Suprapubic skin (tissue), 4 donors: ENCODE measurements around the gene PAFAH1B1. TPM values are rescaled to one million over a fixed set of nuclear protein-coding genes. Genes with fewer than 3 reads are reported as not detected.
"Not testable (repeated sequence)": the region's sequence is repeated elsewhere in the genome, so short reads cannot be mapped to it uniquely, and the experiment has no call there.

Source experiments
- DNase-seq, 2 donors: peaks; one replicate each; pipeline ENCODE4 v3.0.0-alpha.2; 2019; ENCODE audit warnings: low spot score in 2 of 2
- H3K27ac ChIP-seq: fragments of 200-600 bp; sonication (generic); one replicate; pipeline ENCODE4 v1.5.1; 2019
- H3K27me3 ChIP-seq: fragments of 200-600 bp; sonication (generic); one replicate; pipeline ENCODE4 v1.5.1; 2019
- H3K36me3 ChIP-seq: fragments of 200-600 bp; sonication (generic); one replicate; pipeline ENCODE4 v1.5.1; 2019
- H3K4me1 ChIP-seq: fragments of 200-600 bp; sonication (generic); one replicate; pipeline ENCODE4 v1.5.1; 2019
- H3K4me3 ChIP-seq: fragments of 200-600 bp; sonication (generic); one replicate; pipeline ENCODE4 v1.5.1; 2019; ENCODE audit warnings: mild to moderate bottlenecking
- H3K9me3 ChIP-seq: fragments of 200-600 bp; sonication (generic); one replicate; pipeline ENCODE4 v1.5.1; 2019
- EP300 ChIP-seq: sonication (generic); formaldehyde crosslinking; IDR thresholded peaks from one replicate; pipeline ENCODE4 v1.6.1; 2017; ENCODE audit warnings: antibody characterized with exemption
- POLR2A ChIP-seq, 2 donors: fragments of 450-650 bp; IDR thresholded peaks; one replicate each; pipeline ENCODE4 v1.6.1; 2017; ENCODE audit warnings: antibody characterized with exemption in 2 of 2, mild to moderate bottlenecking in 2 of 2, moderate library complexity in 2 of 2
- POLR2AphosphoS5 ChIP-seq, 3 donors: sonication (generic); formaldehyde crosslinking; IDR thresholded peaks; one replicate each; pipeline ENCODE4 v1.6.1; 2017; ENCODE audit warnings: antibody characterized with exemption in 3 of 3
- WGBS: methylation state at CpG from one replicate; pipeline ENCODE4 v1.1.5; 2018; 5-methylcytosine and 5-hydroxymethylcytosine counted together
- total RNA-seq, 4 donors: library from RNA; depleted of rRNA; stranded (reverse); fragments of >200 nt; gene quantifications; one replicate each; pipeline ENCODE4 v1.1.0, GENCODE V29; 2016
- TF ChIP-seq, protein P1 (sequence below), 2 donors: fragments of 200-600 bp in 1 of 2; fragments of 450-650 bp in 1 of 2; sonication (generic) in 1 of 2; IDR thresholded peaks; one replicate each; pipeline ENCODE4 v1.5.1; 2016 to 2019; ENCODE audit warnings: antibody characterized with exemption in 2 of 2, mild to moderate bottlenecking in 1 of 2, moderate library complexity in 1 of 2

The PAFAH1B1 gene
- 100 to 1,000 TPM in 3 of 4 donors, 10 to 100 TPM in 1; 97.4 to 283 (median 125) TPM for total RNA-seq

DNA sequence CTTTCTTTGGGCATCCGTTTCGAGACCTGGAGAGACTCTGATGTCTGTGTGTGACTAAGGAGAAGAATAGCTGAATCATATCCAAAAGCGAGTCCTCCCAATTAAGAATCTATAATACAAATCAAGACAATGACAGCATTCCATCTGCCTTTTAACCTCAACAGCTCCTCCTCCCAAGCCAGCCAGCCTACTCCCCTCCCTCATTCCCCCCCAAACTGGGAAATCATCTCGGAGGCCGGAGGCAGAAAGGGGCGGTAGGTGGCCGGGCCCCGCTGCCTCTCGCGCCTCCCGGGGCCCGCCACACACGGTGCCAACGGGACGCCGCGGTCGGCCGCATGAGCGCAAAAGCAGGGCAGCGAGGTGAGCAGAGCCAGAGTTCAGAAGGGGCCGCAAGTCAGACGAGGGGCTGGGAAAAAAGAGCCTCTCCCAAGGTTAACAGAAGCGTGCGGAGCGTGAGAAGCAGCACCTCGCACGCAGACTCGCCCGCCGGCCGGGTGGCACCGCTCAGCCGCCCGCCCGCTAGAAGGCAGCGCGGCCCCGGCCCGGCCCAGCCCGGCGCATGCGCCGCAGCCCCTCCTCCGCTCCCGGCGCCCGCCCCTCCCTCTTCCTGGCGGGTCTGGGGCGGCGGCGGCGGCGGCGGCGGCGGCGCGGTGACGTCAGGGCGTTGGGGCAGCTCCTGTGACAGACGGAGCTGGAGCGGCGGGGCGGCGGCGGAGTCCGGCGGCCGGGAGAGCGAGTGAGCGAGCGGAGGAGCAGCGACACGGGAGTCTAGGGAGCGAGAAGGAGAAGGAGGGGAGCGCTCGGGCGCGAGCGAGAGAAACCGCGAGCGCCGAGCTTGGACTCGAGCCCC, at the start of gene PAFAH1B1:
PAFAH1B1 (plus strand) TSS at position 684 of the 850 bp plus-strand sequence. CDS start 44,635 bp downstream, outside the sequence.
- WGBS: under 1% methylated on average over 40 of the region's 86 CpGs
- TF ChIP-seq POLR2A (IDR thresholded peaks at IDR 0.05) (peak; percentile 13 to 88), EP300 (no peak), POLR2AphosphoS5 (IDR thresholded peaks at IDR 0.05) (peak; percentile 10 to 19 (median 13))
- TF ChIP-seq, protein P1, sequence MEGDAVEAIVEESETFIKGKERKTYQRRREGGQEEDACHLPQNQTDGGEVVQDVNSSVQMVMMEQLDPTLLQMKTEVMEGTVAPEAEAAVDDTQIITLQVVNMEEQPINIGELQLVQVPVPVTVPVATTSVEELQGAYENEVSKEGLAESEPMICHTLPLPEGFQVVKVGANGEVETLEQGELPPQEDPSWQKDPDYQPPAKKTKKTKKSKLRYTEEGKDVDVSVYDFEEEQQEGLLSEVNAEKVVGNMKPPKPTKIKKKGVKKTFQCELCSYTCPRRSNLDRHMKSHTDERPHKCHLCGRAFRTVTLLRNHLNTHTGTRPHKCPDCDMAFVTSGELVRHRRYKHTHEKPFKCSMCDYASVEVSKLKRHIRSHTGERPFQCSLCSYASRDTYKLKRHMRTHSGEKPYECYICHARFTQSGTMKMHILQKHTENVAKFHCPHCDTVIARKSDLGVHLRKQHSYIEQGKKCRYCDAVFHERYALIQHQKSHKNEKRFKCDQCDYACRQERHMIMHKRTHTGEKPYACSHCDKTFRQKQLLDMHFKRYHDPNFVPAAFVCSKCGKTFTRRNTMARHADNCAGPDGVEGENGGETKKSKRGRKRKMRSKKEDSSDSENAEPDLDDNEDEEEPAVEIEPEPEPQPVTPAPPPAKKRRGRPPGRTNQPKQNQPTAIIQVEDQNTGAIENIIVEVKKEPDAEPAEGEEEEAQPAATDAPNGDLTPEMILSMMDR (IDR thresholded peaks at IDR 0.05): peak in 1 of 2 donors; percentile 7

DNA sequence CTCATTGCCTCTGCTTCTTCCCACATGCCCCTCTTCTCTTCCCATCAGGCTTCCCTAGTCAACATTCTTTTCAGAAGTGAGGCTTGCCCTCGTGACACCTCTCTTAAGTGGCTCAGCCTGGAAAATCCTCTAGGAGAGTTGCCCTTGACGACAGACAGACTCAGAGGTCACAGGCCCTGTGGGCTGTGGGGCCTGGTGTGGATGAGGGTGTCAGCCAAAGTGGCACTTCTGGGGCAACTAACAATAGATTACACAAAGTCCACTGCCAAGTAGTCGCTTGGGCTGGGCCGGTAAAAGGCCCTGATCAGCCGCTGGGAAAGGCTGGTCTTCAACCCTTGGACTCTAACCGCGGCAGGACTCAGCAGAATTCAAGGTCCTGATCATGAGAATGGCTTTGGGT, 48.1 kb upstream of the PAFAH1B1 start:
- H3K27ac ChIP-seq: no peak overlapping the region

More for the DNA sequence above, at the start of gene PAFAH1B1:
- Histone ChIP-seq H3K4me1 (peaks cover 42% of the 10 kb centered on the region), H3K27ac (peak within 1 kb of the TSS; percentile 99), H3K27me3 (no peaks in the 10 kb centered on the region), H3K4me3 (peak within 1 kb of the TSS; percentile 63), H3K9me3 (no peaks in the 10 kb centered on the region), H3K36me3 (no peaks in the 10 kb centered on the region)
- DNase-seq: peak; percentile 89 to 93

DNA sequence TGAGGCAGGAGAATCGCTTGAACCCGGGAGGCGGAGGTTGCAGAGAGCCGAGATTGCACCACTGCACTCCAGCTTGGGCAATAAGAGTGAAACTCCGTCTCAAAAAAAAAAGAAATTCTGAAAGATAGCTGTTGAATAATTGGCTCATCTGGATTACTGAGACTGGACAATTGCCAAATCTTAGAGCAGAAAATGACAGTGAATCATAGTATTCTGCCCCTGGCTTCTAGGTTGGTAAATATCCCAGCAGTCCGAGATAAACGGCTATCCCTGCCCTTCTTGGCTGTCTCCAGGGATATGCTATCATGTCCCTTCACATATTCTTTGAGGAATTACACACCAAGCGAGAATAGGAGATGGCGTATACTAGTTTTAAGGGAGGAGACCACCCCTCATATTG, 46.3 kb upstream of the PAFAH1B1 start:
- 47% methylated on average over 9 of the region's 9 CpGs for WGBS

More for the DNA sequence above, 48.1 kb upstream of the PAFAH1B1 start:
- Histone ChIP-seq H3K9me3 (no peaks in the 10 kb centered on the region), H3K27me3 (no peaks in the 10 kb centered on the region), H3K4me3 (no peak overlapping the region), H3K36me3 (no peaks in the 10 kb centered on the region), H3K4me1 (peaks cover 8% of the 10 kb centered on the region)
- DNase-seq: no peak
- TF ChIP-seq EP300: no peak
- no peak for TF ChIP-seq POLR2A (IDR thresholded peaks at IDR 0.05)
- TF ChIP-seq, protein P1 (IDR thresholded peaks at IDR 0.05): no peak
- no peak for TF ChIP-seq POLR2AphosphoS5 (IDR thresholded peaks at IDR 0.05)
- WGBS: 90% methylated on average over 7 of the region's 7 CpGs

DNA sequence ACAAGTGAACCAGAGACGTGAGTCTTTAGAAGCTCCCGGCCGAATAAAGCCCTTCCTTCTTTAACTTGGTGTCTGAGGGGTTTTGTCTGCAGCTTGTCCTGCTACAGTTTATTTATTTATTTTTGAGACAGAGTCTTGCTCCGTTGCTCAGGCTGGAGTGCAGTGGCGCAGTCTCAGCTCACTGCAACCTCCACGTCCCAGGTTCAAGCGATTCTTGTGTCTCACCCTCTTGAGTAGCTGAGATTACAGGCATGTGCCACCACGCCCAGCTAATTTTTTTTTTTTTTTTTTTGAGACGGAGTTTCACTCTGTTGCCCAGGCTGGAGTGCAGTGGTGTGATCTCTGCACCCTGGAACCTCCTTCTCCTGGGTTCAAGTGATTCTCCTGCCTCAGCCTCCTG, 45.4 kb upstream of the PAFAH1B1 start:
- not testable (repeated sequence) for H3K4me1 ChIP-seq, H3K4me3 ChIP-seq, H3K27me3 ChIP-seq, DNase-seq, H3K9me3 ChIP-seq, H3K36me3 ChIP-seq, H3K27ac ChIP-seq
- 49% methylated on average over 9 of the region's 9 CpGs for WGBS

More for the DNA sequence above, 46.3 kb upstream of the PAFAH1B1 start:
- H3K36me3 ChIP-seq: no peaks in the 10 kb centered on the region
- no peaks in the 10 kb centered on the region for H3K9me3 ChIP-seq
- H3K4me1 ChIP-seq: peaks cover 8% of the 10 kb centered on the region
- no peaks in the 10 kb centered on the region for H3K27me3 ChIP-seq
- no peak for TF ChIP-seq EP300
- TF ChIP-seq, protein P1 (IDR thresholded peaks at IDR 0.05): no peak
- no peak for TF ChIP-seq POLR2A (IDR thresholded peaks at IDR 0.05)
- no peak for TF ChIP-seq POLR2AphosphoS5 (IDR thresholded peaks at IDR 0.05)
- DNase-seq: no peak
- H3K27ac ChIP-seq: no peak overlapping the region
- no peak overlapping the region for H3K4me3 ChIP-seq

DNA sequence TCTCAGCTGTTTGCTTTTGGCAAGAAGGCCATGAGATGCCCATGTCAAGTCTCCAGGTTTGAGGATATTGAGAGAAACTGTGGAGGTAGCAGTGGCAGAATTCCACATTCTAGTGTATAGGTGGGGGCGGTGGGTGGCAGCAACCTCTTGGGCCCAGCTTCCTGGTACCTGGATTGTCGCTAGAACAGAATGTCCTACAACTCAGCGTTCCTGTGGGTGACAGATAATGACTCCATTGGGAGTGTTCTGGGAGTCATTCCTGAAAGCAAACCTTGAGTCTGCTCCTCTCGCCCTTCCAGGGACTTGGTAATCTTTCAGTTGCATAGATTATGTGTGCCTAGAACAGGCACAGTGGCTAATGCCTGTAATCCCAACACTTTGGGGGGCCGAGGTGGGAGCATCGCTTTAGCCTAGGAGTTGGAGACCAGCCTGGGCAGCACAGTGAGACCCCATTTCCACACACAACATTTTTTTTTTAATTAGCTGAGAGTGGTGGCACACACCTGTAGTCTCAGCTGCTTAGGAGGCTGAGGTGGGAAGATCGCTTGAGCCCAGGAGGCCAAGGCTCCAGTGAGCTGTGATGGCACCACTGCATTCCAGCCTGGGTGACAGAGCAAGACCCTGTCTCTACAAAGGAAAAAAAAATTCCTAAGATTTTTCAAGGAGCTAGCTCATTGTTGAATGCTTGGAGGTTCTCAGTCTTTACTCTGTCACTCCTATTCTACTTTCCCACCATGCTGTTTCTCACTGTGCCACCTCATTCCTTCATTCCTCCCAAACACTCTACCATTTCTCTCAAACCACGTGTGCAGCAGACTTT, 43.9 kb upstream of the PAFAH1B1 start:
- WGBS: 74% methylated on average over 8 of the region's 8 CpGs
- TF ChIP-seq POLR2A (IDR thresholded peaks at IDR 0.05): no peak
- TF ChIP-seq, protein P1 (IDR thresholded peaks at IDR 0.05): no peak
- TF ChIP-seq EP300: no peak
- no peak for TF ChIP-seq POLR2AphosphoS5 (IDR thresholded peaks at IDR 0.05)
- Histone ChIP-seq H3K4me3 (no peak overlapping the region), H3K27me3 (no peaks in the 10 kb centered on the region), H3K9me3 (no peaks in the 10 kb centered on the region), H3K27ac (no peak overlapping the region), H3K36me3 (no peaks in the 10 kb centered on the region), H3K4me1 (peaks cover 5% of the 10 kb centered on the region)
- no peak for DNase-seq
